Prostate gland (tissue), 2 donors: ENCODE results near the gene NINJ2.

Experiments
- CTCF ChIP-seq, 4 experiments: fragments of 200-600 bp in 2 of 4; fragments of 450-650 bp in 2 of 4; sonication (generic) in 2 of 4; IDR thresholded peaks; 1 replicate in 3 of 4; 2 replicates in 1 of 4; pipeline ENCODE4 v1.5.1; 2016 to 2019; ENCODE audit warnings: antibody characterized with exemption in 4 of 4, mild to moderate bottlenecking in 2 of 4, moderate library complexity in 2 of 4
- POLR2A ChIP-seq: fragments of 450-650 bp; IDR thresholded peaks from one replicate; pipeline ENCODE4 v1.6.1; 2016; ENCODE audit warnings: antibody characterized with exemption, mild to moderate bottlenecking

- TF ChIP-seq CTCF (IDR thresholded peaks at IDR 0.05) (no peak), POLR2A (no peak)
Observed at GRCh38 chr12:664075-664778, 982 bp upstream of the NINJ2 start.
